NK-92 (cell line): ENCODE measurements around the gene UVRAG.
"Not testable (repeated sequence)": the region's sequence is repeated elsewhere in the genome, so short reads cannot be mapped to it uniquely, and the experiment has no call there.

Experiments used
- DNase-seq: peaks from one replicate; lab custom pipeline; 2025; ENCODE audit not compliant: unreplicated experiment; lab: John Stamatoyannopoulos, UW

UVRAG gene

DNA sequence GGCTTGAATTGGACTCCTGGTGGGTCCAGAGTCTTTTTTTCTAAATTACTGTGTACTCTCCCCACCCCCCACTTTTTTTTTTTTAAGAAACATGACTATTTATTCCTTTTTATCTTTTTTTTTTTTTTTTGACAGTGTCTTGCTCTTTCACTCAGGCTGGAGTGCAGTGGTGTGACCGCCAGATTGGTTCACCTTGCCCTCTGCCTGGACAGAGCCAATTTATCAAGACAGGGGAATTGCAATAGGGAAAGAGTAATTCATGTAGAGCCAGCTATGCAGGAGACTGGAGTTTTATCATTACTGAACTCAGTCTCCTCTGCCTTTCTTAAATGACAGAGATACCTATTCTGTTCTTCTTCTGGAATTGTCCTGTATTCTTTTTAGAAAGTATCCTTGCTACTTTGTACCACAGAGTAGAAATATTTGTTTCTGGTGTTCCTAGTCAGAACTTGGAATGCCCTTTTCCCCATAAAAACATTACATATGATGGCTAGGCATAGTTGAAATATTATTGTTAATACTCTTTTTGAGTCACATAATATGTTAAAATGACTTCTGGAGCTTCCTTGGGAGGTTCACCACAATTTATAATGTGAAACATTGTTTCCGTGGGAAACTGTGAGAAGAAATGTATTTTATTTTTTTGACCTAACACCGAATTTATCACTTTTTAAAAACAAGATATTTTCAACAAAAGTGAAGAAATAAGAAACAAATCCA, 95.6 kb downstream of the UVRAG start:
- DNase-seq = no peak

DNA sequence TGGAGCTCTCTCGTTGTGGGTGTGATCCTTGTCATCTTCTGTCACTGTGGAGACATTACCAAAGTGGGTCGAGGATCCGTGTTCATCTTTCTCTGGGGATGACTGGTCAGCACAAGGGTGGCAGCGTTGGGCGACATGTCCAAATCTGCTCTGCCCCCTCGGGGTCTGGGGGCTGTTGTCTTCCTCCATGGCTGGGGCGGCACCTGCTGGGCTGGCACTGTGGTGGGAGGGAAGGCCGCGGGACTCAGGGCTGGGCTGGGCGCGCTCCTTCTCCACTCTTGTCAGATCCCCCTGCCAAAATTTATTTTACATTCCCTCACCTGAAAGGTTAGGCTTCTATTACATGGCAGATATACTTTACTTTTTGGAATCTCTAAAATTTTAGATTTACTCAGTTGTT, 96.4 kb downstream of the UVRAG start:
- no peak for DNase-seq

DNA sequence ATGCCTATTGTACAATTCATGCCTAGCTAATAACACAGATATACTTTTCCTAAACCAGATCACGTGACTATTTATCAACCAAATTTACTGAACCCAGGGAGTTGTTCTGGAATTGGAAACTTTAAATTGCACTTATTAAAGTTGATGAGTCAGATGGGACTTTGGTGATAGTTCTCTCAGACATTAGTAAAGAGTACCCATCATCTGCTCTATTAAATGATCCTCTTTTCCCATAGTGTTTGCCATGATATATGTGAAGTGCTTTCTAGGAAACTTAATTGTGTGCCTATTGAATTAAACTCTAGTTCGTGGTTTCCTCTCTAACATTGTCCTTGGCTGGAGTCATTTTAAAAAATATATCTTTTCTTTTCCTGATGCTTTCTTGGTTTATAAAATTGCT, 99.0 kb downstream of the UVRAG start:
- DNase-seq = no peak

DNA sequence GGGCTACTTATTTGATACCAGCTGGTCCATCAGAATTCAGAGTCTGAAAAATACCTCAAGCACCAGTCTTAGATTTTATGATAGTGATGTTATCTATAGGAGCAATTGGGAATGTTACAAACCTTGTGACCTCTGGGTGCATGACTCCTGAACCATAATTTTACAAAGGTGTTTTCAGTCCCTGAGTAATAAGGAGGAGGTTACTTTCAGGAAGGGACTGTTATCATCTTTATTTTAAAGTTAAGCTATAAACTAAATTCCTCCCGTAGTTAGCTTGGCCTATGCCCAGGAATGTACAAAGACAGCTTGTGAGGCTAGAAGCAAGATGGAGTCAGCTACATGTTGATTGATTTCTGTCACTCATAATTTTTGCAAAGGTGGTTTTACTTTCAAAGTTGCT, 101.9 kb downstream of the UVRAG start:
- no peak for DNase-seq

GRCh38 chr11:75918331-75918730, 103.3 kb downstream of the UVRAG start:
- DNase-seq = no peak

DNA sequence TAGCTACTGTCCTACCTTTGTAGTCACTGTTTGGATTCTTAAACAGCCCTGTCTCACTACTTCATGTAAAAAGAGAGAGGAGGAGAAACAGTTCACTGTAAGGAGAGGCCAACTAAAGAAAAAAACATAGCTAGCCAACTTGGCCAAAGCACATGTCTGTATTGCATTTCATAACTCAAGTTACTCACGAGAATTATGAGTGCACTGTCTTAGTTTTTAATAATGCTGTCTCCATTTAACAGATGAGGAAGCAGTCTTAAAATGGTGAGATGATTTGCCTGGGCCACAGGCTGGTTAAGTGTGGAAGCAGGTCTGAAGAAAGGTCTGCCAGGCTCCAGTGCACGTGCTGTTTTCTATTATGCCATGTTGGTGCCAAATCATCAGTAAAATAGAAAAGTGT, 104.5 kb downstream of the UVRAG start:
- no peak for DNase-seq

GRCh38 chr11:75920848-75921247, 105.8 kb downstream of the UVRAG start:
- DNase-seq = no peak

DNA sequence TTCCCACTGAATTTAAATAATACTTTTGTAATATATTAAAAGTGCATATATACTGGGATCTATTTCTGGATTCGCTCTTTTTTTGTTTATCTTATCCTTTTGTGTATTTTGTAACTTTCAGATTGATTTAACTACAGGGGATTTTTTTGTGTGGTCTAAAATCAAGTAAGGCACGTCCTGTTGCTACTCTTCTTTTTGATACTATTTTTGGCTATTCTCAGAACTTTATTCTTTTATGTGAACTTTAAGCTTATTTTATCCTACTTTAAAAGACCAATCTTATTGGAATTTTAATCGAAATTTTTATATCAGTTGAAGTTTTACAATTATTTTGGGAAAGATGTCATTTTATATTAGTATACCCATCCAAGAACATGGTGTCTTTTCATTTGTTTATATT, 106.8 kb downstream of the UVRAG start:
- no peak for DNase-seq

DNA sequence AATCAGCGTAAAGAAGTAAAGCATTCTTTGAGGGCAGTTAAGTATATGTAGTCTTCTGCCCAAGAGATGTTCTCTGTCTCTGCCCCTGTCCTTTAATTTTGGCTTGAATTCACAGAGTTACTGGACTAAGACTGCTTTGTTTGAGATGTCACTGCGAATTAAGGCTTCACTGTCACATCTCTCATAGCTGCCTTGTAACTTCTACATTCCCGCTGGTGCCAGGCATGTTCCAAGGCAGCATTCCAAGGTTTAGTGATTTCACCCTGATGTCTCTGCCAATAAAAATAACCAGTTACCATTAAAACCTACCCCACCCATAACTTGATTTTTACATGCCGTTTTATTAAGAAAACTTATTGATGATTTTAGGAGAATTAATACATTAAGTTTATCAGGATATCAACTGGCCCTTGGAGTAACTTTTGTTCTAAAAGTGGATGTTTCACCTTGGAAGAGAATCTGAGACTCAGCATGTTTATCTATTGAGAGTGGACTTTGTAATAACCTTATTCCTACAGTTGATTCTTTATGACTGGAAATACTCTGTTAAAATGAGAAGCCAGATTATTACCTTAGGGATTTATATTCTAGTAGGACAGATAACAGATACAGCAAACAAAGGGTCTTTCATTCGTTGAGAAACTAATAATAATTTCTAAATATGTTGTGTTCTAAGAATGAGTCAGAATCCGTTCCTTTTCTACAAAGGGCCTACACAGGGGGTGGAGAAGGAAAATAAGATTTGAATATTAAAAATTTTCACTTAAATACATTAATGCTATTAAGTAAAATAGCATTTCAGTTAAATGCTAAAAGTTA, 110.2 kb downstream of the UVRAG start:
- no peak for DNase-seq

DNA sequence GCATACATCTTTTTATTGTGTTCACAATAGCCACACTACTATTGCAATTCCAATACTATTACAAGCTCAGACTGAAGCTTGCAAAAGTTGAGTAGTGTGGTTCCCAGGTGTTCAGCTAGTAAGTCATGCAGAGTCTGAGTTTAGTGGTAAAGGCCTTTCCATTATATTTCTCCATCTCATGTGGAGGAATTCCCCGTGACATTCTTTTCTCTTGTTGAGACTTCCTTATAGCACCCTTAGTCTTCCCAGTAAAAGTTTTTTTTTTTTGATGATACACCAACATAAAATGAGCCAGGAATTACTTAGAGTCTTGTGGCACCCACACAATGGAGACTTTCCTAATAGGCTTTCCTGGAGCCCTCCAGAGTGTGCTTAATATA, 110.8 kb downstream of the UVRAG start:
- DNase-seq = no peak

GRCh38 chr11:75929706-75930105, 114.7 kb downstream of the UVRAG start:
- no peak for DNase-seq

GRCh38 chr11:75930534-75930933, 115.5 kb downstream of the UVRAG start:
- no peak for DNase-seq

DNA sequence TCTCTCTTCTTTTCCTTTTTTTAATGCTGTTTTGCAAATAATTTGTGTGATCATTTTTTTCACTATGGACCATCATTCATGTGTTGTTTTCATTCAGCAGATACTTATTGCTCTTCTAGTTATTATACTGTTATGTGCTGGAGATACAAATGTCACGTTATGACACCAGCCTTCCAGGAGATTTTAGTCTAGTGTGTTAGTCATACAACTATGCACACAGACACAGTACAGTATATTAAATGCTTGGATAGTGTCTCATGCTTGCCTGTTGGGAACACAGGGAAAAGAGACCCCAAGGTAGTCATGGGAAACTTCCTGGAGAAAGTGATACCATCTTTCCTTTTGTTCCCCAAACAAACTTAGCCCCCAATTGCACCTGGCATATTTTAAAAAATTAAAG, 116.1 kb downstream of the UVRAG start:
- DNase-seq = no peak

DNA sequence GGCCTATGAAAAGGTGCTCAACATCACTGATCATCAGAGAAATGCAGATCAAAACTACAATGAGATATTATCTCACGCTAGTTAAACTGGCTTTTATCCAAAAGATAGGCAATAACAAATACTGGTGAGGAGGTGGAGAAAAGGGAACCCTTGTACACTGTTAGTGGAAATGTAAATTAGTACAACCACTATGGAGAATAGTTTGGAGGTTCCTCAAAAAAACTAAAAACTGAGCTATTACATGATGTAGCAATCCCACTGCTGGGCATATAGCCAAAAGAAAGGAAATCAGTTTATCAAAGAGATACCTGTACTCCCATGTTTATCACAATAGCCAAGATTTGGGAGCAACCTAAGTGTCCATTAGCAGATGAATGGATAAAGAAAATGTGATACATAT, 118.7 kb downstream of the UVRAG start:
- not testable (repeated sequence) for DNase-seq

DNA sequence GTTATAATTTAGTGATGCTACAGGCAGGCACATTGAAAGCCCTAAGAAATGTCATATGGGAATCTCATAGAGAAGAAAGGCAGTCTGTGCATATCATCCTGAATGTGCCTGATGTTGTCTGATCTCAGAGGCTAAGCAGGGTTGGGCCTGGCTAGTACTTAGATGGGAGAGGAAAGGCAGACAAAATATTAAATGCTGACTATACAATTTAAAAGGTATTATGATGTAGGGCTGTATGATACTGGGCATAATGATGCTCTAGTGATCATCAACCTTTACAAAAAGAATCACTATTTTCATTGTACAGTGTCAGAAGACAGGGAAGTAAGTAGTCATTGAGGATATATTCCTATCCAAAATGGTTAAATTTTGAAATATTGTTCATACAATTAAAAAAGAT, 119.8 kb downstream of the UVRAG start:
- no peak for DNase-seq

DNA sequence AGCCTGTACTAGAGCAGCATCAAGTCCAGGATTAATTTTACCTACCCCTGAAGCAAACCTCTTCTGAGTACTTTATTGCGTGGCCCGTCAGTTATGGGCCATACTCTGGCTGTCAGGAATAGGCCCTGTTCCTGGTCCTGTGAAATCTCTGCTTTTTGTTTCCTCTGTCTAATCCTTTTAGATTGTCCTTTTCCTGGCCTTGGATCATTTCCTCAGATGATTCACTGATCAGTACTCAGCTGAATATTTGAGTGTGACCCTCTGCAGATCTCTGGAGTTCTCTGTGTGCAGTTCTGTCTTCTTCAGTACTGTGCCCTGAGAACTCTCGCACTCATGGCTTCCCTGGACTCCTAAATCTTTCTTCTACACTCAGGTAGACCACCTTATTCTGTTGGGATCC, 123.5 kb downstream of the UVRAG start:
- no peak for DNase-seq

DNA sequence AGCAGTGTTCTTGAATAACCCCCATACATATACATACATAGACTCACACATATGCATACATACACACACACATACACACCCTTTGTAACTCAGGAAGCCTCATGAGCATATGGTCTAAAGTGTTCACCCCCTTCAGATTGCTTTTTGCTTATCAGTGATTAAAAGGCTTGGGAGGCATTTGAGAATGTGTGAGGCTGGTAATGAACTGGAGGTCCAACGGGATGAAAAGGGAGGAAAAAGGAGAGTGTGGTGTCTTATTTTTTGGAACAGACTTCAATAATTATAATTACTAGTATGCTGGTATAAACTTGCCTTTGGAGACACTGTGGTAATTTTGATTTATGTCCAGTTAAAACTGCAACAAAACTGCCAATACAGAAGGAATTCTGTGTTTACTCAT, 124.5 kb downstream of the UVRAG start:
- no peak for DNase-seq

DNA sequence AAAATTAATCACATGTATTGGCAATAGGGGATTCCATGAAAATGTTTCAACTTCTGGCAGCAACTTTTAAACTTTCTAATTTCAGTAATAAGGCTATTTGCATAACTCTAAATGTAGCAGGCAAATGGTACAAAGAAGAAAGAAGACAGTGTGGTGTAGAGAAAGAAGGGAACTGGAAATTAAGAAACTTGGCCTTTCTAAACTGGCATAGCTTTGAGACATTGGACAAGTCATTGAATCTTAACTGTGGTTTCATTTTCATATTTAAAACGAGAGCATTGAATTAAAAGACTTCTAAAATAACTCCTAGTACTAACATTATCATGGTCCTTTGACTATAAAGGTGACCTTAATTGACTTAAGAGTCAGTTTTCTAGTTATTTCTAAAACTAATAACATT, 125.0 kb downstream of the UVRAG start:
- no peak for DNase-seq

DNA sequence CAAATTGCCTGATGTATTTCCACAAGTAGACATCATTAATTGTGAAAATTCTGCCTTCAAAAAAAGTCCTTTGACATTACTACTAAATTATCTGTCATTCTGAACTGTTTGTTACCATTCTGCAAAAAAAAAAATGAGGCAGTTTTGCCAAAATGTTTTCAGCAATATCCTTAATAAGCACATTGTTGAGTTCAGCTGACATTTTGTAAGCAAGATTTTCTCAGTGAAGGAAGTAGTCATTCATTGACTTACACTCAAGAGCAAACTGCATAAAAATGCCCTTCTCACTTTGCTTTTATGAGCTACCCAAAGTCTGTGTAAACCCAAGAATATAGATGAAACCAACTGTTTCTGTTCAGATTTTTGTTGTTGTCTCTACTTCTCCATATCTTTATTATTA, 125.9 kb downstream of the UVRAG start:
- no peak for DNase-seq

GRCh38 chr11:75944515-75944914, 129.5 kb downstream of the UVRAG start:
- no peak for DNase-seq

GRCh38 chr11:75945446-75945845, 130.4 kb downstream of the UVRAG start:
- no peak for DNase-seq

GRCh38 chr11:75945947-75946346, 130.9 kb downstream of the UVRAG start:
- no peak for DNase-seq
